Hindlimb muscle (tissue), 1 donor: Measurements from ENCODE around the gene PLAC8. TPM values are rescaled to one million over a fixed set of nuclear protein-coding genes. Genes with fewer than 3 reads are reported as not detected.
"Not testable (repeated sequence)": the region's sequence is repeated elsewhere in the genome, so short reads cannot be mapped to it uniquely, and the experiment has no call there.

Source experiments
- DNase-seq: peaks from one replicate; pipeline ENCODE4 v3.0.0-alpha.2; 2013
- polyA plus RNA-seq: library from polyadenylated mRNA; unstranded; fragments of 120-200 nt; gene quantifications from one replicate; pipeline ENCODE4 v1.2.1, GENCODE V29; 2013; ENCODE audit not compliant: insufficient read length

PLAC8 gene, protein sequence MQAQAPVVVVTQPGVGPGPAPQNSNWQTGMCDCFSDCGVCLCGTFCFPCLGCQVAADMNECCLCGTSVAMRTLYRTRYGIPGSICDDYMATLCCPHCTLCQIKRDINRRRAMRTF
- 1.1 TPM for polyA plus RNA-seq

DNA sequence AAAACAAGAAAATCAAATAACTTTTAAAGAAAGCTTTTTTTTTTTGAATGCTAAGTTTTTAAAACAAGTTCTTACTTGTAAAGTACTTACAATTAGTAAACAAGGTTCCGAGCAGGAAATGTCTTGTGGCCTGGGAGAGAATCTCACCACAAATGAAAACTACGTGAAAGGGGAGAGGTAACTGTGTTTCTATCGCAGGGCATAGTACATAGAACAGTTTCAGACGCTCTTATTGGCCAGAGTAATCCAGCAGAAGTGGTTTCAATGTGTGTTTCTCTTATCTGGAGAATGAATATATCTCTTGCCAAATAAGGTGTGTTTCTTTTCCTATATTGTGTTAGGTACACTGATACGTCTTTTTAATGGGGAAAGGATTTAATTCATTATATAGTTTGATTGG, at the start of gene PLAC8:
TSS of gene PLAC8 (minus strand) at position 154 of the 400 bp plus-strand sequence. CDS start 6,808 bp downstream, outside the sequence.
- DNase-seq: no peak

DNA sequence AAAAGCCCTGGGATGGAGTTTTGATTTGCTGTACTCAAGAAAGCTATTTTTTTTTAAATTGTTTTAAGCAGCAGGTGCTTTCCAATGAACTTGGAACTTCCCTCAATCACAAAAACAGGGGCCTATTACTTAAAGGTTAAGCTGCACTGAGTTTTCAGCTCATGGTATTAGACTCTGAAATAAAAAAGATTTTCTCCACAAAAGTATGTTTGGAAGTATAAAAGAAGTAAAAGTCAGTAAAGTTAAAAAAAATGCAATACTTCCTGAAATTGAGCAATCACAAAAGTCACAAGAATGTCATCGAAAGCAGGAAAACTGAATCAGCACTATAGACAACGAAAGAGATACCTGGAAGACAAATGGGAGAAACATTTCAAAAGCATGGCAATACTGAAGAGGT, 38.9 kb upstream of the PLAC8 start:
- DNase-seq: peak; percentile 6

DNA sequence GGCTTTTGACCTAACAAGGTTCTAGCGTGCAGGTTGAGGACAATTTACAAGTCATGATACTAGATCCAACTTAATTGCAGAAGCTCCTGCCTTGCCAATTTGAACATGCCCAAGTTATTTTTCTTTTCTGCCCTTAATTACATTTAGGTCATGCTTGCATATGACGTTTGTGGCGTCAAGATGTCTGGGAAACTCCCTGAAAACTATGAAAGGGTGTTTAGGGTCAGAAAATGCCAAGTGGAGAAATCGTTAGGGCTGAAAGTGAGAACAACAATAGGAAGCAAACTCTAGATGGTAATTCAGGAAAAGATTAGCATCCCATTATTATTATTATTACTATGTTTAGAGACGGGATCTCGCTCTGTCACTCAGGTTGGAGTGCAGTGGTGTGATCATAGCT, 38.2 kb upstream of the PLAC8 start:
- DNase-seq: no peak

DNA sequence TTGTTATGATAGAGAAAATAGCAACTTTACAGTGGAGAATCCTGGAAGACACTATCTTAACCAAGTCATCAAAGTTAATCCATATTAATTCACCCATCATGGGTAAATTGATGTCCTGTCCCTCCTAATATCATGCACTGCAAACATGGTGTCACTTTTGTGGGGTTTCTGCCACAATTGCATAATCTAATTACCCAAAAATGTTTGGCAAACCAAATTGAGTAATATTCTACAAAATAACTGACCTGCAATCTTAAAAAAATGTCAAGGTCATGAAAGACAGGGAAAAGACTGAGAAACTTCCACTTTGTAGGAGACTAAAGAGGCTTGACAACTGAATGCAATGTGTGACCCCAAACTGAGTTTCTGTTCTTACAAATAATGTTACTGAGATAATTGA, 37.1 kb upstream of the PLAC8 start:
- DNase-seq: no peak

DNA sequence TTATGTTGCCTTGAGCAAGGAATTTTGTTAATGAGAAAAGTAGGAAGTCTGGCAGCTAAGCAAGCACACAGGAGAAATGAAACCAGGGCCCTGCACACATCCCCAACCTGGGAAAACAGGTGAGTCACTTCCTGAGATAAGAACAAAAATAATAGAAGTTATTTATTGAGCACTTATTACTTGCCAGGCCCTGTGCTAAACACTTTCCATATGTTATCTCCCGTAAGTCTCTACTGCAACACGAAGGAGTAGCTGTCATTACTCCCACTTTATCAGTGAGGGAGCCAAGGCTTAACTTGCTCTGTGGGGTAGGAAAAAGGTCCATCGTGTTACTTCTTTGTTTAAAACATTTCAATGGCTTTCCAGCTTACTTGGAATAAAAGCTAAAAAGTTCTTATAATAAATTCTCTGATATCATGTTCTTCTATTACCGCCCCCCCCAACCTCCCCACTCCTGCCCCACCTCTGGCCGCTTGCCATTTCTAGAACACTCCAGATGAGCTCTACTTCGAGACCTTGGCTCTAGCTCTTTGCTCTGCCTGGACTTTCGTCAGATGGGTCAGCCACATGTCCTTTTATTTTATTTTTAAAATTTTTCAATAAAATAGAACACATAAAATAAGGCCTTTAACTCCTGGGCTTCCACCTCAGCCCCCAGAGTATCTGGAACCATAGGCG, 36.3 kb upstream of the PLAC8 start:
- DNase-seq: no peak

DNA sequence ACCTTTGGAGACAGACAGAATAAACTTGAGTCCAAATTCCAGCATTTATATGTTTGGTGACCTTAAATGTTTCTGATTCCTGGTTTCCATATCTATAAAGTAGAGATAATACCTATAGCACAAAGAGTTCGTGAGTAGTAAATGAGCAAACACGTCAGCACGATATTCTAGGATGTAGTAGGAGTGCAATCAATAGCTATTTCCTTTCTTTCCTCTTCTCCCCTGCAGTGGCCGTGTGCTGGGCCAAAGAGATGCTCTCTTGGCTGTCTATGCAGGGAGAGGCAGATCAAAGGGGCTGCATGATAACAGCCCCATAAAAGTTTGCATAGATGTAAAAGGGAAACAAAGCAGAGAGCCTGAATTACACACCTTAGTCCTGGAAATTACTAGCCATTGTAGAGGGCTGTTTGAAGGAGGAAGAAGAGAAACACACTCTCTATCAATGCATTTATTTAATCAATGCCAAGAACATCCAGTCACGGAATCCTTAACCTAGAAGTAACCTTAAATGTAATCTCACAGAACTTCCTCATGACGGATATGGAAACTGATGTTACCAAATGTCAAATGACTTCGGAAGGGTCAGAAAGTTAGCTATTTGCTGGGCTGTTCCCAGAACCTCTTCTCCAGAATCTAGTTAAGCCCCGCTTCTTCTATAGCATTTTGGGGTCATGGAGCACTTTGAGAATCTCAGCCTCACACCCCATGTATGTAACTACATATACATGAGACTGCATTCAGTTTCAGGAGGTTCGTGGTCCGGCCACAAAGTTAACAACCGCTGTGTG, 35.5 kb upstream of the PLAC8 start:
- no peak for DNase-seq

DNA sequence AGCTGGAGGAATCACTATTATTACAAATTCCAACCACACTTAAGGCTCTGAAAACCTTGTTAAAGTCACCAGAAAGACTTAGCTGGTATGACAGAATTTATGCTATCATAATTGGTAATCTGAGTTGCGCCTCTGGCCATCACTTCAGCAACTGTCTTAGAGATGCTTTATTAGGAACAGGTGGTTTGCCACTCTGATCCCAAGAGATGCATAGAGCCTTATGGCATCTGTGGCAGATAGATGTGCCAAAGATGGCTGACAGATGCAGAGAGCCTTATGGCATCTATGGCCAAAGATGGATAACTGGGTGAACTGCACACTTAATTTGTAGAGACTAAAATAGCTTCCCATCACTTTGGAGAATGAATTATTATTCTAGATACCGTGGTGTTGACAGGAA, 32.3 kb upstream of the PLAC8 start:
- DNase-seq: no peak

DNA sequence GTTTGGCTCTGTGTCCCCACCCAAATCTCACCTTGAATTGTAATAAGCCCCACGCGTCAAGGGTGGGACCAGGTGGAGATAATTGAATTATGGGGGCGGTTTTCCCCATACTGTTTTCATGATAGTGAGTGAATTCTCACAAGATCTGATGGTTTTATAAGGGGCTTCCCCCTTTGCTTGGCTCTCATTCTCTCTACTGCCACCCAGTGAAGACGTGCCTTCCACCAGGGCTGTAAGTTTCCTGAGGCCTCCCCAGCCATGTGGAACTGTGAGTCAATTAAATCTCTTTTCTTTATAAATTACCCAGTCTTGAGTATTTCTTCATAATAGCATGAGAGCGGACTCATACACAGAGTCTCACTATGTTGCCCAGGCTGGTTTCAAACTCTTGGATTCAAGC, 31.2 kb upstream of the PLAC8 start:
- DNase-seq: not testable (repeated sequence)

DNA sequence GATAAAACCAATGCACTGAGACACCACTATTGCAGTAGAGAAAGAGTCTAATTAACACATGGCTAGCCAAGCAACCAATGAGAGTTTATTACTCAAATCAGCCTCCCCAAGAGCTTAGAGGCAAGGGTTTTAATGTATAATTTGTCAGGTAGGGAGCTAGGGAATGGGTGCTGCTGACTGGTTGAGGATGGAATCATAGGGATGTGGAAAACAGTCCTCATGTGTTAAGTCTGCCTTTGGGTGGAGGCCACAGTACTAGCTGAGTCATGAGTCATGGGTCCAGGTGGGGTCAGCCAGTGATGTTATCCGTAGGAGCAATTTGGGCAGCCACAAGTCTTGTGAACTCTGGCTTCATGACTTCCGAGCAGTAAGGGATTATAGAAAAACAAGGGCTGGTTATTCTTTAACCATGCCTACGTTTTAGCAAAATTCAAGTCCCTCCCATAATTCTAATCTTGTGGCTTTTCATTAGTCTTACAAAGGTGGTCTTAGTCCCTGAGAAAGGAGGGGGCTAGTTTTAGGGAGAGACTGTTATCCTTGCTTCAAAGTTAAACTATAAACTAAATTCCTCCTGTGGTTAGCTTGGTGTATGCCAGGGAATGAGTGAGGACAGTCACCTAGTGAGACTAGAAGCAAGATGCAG, 25.1 kb upstream of the PLAC8 start:
- no peak for DNase-seq

DNA sequence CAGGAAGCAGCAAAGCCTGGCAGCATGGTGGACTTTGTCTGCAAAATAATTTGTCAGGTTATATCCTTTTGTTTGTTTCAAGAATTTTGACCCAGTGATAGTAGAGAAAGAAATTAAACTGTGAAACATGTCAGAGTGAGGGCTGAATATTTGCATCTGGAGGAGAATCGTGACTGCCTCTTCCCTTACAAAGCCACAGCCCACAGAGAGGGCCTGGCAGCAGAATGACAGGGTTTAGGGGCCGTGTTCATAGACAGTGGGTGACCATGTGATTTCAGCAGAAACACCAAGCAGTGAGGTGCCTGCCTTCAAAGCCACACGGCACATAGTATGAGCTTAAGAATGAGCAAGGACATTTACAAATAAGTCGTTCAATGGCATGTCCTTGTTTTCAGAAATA, 24.4 kb upstream of the PLAC8 start:
- DNase-seq: no peak

DNA sequence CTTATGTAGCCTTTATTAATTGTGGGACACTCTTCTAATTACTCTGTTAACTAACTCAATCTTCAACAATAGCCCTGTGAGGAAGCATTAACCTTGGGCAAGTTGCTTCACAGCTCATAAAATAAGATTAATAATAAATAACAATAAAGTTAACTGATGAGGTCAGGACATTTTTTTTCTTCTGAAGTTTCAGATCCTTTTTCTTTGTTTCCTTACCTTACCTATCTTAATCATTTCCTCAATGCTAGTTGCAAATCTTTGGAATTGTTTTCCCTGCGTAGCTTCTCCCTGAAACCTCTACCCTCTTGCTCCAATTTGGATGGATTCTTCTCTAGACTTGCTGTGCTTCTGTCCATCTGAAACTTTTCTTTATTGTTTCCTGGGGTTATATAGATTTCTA, 17.5 kb upstream of the PLAC8 start:
- no peak for DNase-seq

DNA sequence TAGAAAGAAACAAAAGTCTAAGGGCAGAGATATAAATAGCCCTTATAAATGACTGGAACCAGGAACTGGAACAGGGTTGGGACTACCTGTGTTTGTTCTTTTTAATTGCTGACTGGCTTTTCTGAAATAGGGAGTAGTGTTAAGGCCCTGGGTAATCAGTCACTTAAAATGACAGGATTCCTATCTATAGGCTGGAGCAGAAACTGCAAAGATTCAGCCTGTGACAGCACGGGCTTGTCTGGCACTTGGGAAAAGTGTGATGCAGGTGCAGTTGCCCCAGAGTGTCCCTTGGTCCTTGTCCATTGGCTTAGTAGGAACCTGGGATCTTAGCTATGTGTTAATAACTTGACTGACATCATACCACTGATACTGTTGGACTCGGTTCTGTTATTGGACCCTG, 14.7 kb upstream of the PLAC8 start:
- no peak for DNase-seq

DNA sequence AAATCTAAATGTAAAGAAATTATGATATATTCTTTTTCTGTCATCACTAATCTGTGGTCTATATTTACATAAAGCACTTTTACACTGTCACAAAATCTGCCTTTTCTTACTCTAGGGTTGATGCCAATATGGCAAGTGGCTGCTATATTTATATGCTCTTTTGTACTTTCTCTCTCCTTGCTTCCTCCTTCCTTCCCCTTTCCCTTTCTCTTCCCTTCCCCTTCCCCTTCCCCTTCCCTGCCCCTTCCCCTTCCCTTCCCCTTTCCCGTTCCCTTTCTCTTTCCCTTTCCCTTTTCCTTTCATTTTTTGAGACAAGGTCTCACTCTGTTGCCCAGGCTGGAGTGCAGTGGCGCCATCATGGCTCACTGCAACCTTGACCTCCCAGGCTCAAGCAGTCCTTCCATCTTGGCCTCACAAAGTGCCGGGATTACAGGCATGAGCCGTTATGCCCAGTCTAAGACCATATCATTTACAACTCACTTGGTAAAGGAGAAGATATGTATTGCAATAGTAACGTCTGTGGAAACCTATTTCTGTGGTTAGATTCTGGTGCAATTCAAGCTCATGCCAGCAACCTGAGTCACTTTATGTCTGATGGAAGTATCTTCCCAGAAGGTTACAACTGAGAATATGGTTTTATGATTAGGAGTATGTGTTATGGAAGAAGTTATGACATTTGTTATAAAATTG, 13.9 kb upstream of the PLAC8 start:
- no peak for DNase-seq

DNA sequence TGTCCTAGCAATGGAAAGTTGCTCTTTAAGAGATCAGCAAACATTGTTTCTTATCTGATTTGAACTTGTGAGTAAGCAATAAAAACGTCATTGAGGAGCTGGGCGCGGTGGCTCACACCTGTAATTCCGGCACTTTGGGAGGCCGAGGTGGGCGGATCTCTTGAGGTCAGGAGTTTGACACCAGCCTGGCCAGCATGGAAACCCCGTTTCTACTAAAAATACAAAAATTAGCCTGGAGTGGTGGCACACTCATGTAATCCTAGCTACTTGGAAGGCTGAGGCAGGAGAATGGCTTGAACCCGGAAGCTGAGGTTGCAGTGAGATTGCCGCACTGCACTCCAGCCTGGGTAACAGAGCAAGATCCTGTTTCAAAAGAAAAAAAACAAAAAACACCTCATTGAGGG, 11.2 kb upstream of the PLAC8 start:
- DNase-seq: no peak

DNA sequence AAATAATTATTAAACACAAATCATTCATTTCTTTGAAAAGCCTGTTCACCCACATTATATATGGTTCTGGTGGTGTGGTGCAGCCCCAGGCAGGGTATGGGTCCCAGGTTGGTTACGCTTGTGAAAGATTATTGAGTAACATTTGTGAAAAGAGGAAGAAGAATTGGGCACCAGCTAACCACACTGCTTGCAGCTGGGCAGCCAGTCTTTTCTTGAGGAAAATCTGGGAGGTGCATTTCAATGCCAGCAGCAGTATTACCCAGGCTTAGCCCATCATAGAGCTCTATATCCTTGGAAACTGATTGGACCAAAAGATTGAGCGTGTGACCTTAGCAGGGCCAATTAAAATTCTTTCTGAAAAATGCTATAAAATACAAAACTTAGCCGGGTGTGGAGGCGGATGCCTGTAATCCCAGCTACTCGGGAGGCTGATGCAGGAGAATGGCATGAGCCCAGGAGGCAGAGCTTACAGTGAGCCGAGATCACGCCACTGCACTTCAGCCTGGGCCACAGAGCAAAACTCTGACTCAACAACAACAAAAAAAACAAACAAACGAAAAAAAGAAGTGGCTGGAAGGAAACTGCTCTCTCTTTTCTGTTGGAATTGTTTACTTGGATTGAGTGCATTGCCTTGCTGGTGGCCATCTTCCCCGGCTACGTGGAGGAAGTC, 9.7 kb upstream of the PLAC8 start:
- no peak for DNase-seq

DNA sequence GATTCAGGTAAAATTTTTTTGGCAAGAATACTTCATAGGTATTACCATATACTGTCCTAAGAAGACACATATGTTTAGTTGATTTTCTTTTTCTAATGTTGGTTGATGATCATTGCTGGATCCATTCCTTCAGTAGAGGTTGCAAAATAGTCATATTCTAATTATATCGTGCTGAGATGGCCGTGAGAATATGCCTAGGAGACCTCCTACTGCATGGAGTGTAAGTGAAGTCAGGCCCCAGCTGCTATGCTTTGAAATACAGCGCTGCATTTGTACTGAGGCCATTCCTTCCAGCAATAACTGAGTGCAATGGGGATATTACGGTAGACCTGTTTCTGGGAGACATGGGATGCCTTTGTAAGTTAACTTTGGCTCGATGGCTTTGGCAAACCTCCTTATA, 6.7 kb upstream of the PLAC8 start:
- DNase-seq: no peak

DNA sequence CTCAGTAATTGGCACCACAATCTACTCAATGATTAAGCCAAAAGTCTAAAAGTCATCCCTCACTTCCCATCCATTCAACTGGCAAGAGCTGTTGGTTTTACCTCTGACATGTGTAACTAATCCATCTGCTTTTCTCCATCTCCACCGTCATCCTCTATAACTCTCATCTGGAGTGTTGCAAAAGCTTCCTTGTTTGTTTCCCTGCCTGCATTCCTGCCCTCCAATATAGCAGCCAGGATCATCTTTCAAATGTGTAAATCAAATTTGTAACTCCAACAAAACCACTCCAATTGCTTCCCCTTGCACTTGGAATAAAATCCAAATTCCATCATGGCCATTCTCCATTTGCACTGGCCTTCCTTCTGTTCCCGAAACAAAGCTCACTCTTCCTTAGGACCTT, 4.3 kb upstream of the PLAC8 start:
- no peak for DNase-seq

DNA sequence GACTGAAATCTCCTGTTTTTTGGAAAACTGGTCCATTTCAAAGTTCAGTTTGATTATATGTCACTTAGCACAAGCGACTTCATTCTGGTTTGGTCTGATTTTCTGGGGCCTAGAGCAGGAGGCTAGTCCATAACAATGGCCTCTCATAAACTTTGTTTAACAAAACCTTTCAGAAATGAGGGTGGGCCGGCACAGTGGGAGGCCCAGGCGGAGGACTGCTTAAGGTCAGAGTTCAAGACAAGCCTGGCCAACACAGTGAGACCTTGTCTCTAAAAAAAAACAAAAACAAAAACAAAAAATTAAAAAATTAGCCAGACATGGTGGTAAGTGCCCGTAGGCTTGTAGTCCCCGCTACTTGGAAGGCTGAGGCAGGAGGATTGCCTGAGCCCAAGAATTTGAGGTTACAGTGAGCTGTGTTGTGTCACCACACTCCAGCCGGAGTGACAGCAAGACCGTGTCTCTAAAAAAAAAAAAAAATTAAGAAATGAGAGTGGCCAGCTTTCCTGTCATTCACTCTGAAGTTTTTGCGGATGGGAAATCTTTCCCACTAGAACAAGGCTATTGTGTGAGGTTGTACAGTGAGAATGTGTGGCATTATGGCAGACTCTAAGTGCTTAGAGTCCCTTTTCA, 1.2 kb upstream of the PLAC8 start:
- DNase-seq: no peak

DNA sequence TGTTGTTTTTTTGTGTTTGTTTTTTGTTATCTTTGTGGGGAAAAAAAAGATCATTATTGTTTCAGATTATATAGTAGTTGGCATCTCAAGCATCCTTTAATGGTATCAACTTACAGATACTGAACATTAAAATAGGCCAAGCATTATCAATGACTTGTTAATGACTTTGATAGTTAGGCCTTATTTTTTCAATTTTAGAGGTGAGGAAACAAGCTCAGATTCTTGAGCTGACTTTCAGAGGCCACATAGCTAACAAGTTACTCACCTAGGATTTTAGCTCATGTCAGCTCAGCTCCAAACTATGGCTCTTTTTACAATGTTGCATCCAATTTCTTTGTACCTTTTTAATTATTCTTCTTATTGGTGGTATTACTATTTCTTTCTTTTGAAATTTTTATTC, 471 bp upstream of the PLAC8 start:
- DNase-seq: no peak

DNA sequence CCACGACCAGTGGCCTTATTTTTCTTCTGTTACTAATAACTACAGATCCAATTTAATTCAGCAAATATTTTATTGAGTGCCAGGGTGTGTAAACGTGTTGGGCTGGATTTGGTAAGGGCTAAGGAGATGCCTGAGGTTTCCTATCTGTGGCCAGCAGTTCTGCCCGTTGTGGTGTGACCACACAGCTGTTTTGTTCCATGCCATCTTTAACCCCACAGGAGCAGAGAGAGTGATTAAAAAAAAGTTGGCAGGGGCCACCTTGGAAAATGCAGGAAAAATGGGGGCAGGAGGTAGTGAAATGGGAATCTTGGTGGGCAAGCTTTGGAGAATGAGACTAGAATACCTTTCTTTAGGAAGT, 1.1 kb downstream of the PLAC8 start:
- no peak for DNase-seq

DNA sequence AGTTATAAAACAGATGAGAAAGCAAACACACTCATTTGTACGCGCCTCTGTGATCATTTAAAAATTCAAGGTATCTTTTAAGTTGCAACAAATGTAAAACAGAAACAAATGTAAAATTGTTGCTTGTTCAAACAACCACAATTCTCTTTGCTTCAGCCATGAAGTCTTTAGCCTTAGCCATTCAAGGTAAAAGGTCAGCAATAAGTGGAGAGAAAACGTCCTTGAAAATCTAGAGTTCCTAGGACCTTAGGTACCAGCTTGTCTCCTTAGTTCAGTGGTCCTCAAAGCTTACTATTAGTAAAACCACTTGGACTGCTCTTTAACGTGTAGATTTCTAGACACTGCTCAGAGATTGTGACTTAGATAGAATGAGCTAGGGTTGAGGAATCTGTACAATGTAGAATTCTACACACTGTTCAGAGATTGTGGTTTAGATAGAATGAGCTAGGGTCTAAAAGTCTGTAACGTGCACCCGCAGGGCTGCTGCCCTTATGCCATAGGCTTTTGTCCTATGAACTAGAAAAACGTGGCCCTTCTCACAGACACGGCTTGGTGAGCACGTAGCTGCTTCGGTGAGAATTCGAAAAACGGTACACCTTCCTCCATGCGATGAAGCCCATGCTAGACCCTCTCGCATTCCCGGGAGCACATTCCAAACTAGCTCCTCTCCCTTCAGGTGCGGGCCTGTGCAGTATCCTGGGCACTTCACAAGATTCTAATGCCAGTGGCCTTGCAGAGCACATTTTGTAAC, 1.7 kb downstream of the PLAC8 start:
- no peak for DNase-seq
